HEK293 (cell line): ENCODE measurements around the gene LCN9.

Experiments used
- CTCF ChIA-PET: fragments of 350-600 bp; formaldehyde crosslinking; extraction: SDS; loops from one replicate; lab custom pipeline; 2021; ENCODE audit warnings: antibody characterized with exemption; lab: Yijun Ruan, JAX
- POLR2A ChIA-PET: fragments of 300-600 bp; formaldehyde crosslinking; extraction: SDS; loops from one replicate; lab custom pipeline; 2020; ENCODE audit warnings: antibody characterized with exemption, inconsistent platforms; lab: Yijun Ruan, JAX
- H3K27ac ChIP-seq: fragments of 200-500 bp; sonication (Bioruptor generic); 2 replicates; pipeline ENCODE4 v1.5.1; 2014; ENCODE audit warnings: low read depth, low read length, control low read depth, inconsistent platforms; ENCODE audit errors: extremely low read depth
- H3K36me3 ChIP-seq, 2 experiments: fragments of 200-500 bp in 1 of 2; sonication (Bioruptor generic) in 1 of 2; 1 replicate in 1 of 2; 2 replicates in 1 of 2; pipeline ENCODE4 v1.5.1; 2014 to 2017; ENCODE audit warnings: inconsistent platforms in 2 of 2, low read length in 2 of 2; ENCODE audit not compliant: control insufficient read depth in 2 of 2, insufficient read depth in 1 of 2
- H3K4me1 ChIP-seq: fragments of 200-500 bp; sonication (Bioruptor generic); 2 replicates; pipeline ENCODE4 v1.5.1; 2014; ENCODE audit warnings: mild to moderate bottlenecking, low read length, inconsistent platforms; ENCODE audit not compliant: control insufficient read depth, insufficient read depth
- H3K4me3 ChIP-seq: 2 replicates; pipeline ENCODE4 v1.5.1; 2011; ENCODE audit warnings: low read depth, mild to moderate bottlenecking, control low read depth, low read length, moderate library complexity
- H3K9me3 ChIP-seq: fragments of 200-500 bp; sonication (Bioruptor generic); 2 replicates; pipeline ENCODE4 v1.5.1; 2014; ENCODE audit warnings: low read depth, low read length, inconsistent platforms; ENCODE audit not compliant: control insufficient read depth, insufficient read depth
- CTCF ChIP-seq: fragments of 450-650 bp; formaldehyde crosslinking; IDR thresholded peaks from 2 replicates; pipeline ENCODE4 v1.5.1; 2016; ENCODE audit warnings: missing biosample characterization, missing genetic modification characterization
- GLI4 ChIP-seq: fragments of 450-650 bp; formaldehyde crosslinking; IDR thresholded peaks from 2 replicates; pipeline ENCODE4 v1.5.1; 2016; ENCODE audit warnings: missing biosample characterization, missing genetic modification characterization
- HOXD13 ChIP-seq: sonication (generic); formaldehyde crosslinking; IDR thresholded peaks from 2 replicates; pipeline ENCODE4 v1.8.0; 2022; ENCODE audit warnings: missing genetic modification reagents, borderline replicate concordance
- KLF1 ChIP-seq: fragments of 450-650 bp; formaldehyde crosslinking; IDR thresholded peaks from 2 replicates; pipeline ENCODE4 v1.5.1; 2016; ENCODE audit warnings: missing biosample characterization, missing genetic modification characterization
- MEIS1 ChIP-seq: sonication (generic); formaldehyde crosslinking; IDR thresholded peaks from 2 replicates; pipeline ENCODE4 v1.8.1; 2022; ENCODE audit warnings: missing genetic modification reagents, mild to moderate bottlenecking, borderline replicate concordance
- RBAK ChIP-seq: fragments of 450-650 bp; formaldehyde crosslinking; IDR thresholded peaks from 2 replicates; pipeline ENCODE4 v1.5.1; 2016; ENCODE audit warnings: missing biosample characterization, missing genetic modification characterization
- REST ChIP-seq: fragments of 450-650 bp; formaldehyde crosslinking; IDR thresholded peaks from 2 replicates; pipeline ENCODE4 v1.5.1; 2016; ENCODE audit warnings: missing biosample characterization, missing genetic modification characterization
- SP2 ChIP-seq: fragments of 450-650 bp; formaldehyde crosslinking; IDR thresholded peaks from 2 replicates; pipeline ENCODE4 v1.5.1; 2016; ENCODE audit warnings: missing biosample characterization, missing genetic modification characterization
- SP3 ChIP-seq: fragments of 450-650 bp; formaldehyde crosslinking; IDR thresholded peaks from 2 replicates; pipeline ENCODE4 v1.5.1; 2016; ENCODE audit warnings: missing biosample characterization, missing genetic modification characterization
- TCF7L2 ChIP-seq: IDR thresholded peaks from 2 replicates; pipeline ENCODE4 v1.6.1; 2011; ENCODE audit warnings: low read depth, mild to moderate bottlenecking, inconsistent platforms, low read length, moderate library complexity, borderline replicate concordance
- YY1 ChIP-seq: fragments of 450-650 bp; formaldehyde crosslinking; IDR thresholded peaks from 2 replicates; pipeline ENCODE4 v1.5.1; 2018; ENCODE audit warnings: missing biosample characterization, missing genetic modification characterization
- ZEB2 ChIP-seq: fragments of 450-650 bp; formaldehyde crosslinking; IDR thresholded peaks from 2 replicates; pipeline ENCODE4 v1.5.1; 2016; ENCODE audit warnings: missing biosample characterization, missing genetic modification characterization
- ZFP69B ChIP-seq: fragments of 450-650 bp; formaldehyde crosslinking; IDR thresholded peaks from 2 replicates; pipeline ENCODE4 v1.5.1; 2016; ENCODE audit warnings: missing biosample characterization, missing genetic modification characterization
- ZNF114 ChIP-seq: fragments of 450-650 bp; formaldehyde crosslinking; IDR thresholded peaks from 2 replicates; pipeline ENCODE4 v1.5.0; 2017; ENCODE audit warnings: missing biosample characterization, missing genetic modification characterization
- ZNF214 ChIP-seq: fragments of 450-650 bp; formaldehyde crosslinking; IDR thresholded peaks from 2 replicates; pipeline ENCODE4 v1.5.1; 2017; ENCODE audit warnings: missing biosample characterization, mild to moderate bottlenecking, missing genetic modification characterization, borderline replicate concordance
- ZNF248 ChIP-seq: fragments of 450-650 bp; formaldehyde crosslinking; IDR thresholded peaks from 2 replicates; pipeline ENCODE4 v1.5.1; 2017; ENCODE audit warnings: missing biosample characterization, missing genetic modification characterization
- ZNF324 ChIP-seq: fragments of 450-650 bp; formaldehyde crosslinking; IDR thresholded peaks from 2 replicates; pipeline ENCODE4 v1.5.1; 2016; ENCODE audit warnings: missing biosample characterization, missing genetic modification characterization
- ZNF350 ChIP-seq: fragments of 450-650 bp; formaldehyde crosslinking; IDR thresholded peaks from 2 replicates; pipeline ENCODE4 v1.5.0; 2017; ENCODE audit warnings: missing biosample characterization, mild to moderate bottlenecking, missing genetic modification characterization
- ZNF514 ChIP-seq: fragments of 450-650 bp; formaldehyde crosslinking; IDR thresholded peaks from 2 replicates; pipeline ENCODE4 v1.5.1; 2016; ENCODE audit warnings: missing biosample characterization, missing genetic modification characterization
- ZNF521 ChIP-seq: fragments of 450-650 bp; formaldehyde crosslinking; IDR thresholded peaks from 2 replicates; pipeline ENCODE4 v1.5.1; 2017; ENCODE audit warnings: missing biosample characterization, mild to moderate bottlenecking, missing genetic modification characterization
- ZNF561 ChIP-seq: fragments of 450-650 bp; IDR thresholded peaks from 2 replicates; pipeline ENCODE4 v1.5.1; 2018; ENCODE audit warnings: missing biosample characterization, missing genetic modification characterization, borderline replicate concordance
- ZNF670 ChIP-seq: fragments of 450-650 bp; formaldehyde crosslinking; IDR thresholded peaks from 2 replicates; pipeline ENCODE4 v1.5.1; 2016; ENCODE audit warnings: missing biosample characterization, missing genetic modification characterization, low read depth
- TF ChIP-seq, protein P1 (sequence below): fragments of 450-650 bp; formaldehyde crosslinking; IDR thresholded peaks from 2 replicates; pipeline ENCODE4 v1.5.1; 2016; ENCODE audit warnings: missing biosample characterization, missing genetic modification characterization
- TF ChIP-seq, protein P2 (sequence below): fragments of 450-650 bp; formaldehyde crosslinking; IDR thresholded peaks from 2 replicates; pipeline ENCODE4 v1.5.1; 2016; ENCODE audit warnings: missing biosample characterization, missing genetic modification characterization

LCN9 gene

DNA sequence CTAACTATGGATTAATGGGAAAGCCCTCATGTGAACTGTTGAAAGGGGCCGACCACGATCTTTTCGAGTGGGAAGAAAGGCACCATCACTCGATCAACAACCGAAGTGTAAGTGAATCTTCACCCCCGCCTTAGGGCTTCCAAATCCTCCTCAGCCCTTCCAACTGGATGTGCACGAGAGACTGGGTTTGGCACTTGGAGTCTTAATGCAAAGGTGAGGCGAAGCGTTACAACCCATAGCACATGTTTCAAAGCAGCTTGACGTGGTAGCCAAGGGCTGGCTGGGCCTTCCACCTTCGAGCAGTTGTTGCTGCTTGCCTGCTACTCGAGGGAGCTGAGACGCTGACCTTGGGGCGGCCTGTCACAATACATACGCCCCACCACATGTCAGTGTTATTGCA, 5.7 kb upstream of the LCN9 start (continued):
- TF ChIP-seq CTCF (tag by site-specific recombination) (no peak), ZNF248 (tag by site-specific recombination) (no peak)

- no peaks in the 10 kb centered on the region for H3K36me3 ChIP-seq
- CTCF ChIA-PET = no interaction called here
- H3K4me3 ChIP-seq = no peak overlapping the region
- no peaks in the 10 kb centered on the region for H3K4me1 ChIP-seq
- POLR2A ChIA-PET = no interaction called here
- H3K27ac ChIP-seq = no peak overlapping the region
- no peaks in the 10 kb centered on the region for H3K9me3 ChIP-seq
- TF ChIP-seq ZNF514 (tag by site-specific recombination) (no peak), ZNF214 (tag by site-specific recombination) (no peak), HOXD13 (CRISPR knock-in tag) (no peak), YY1 (tag by site-specific recombination) (no peak), ZNF521 (tag by site-specific recombination) (no peak), SP3 (tag by site-specific recombination) (no peak), SP2 (tag by site-specific recombination) (no peak), ZNF350 (no peak), ZEB2 (no peak), REST (tag by site-specific recombination) (no peak), ZNF670 (no peak), ZFP69B (tag by site-specific recombination) (no peak), ZNF324 (no peak)
- TF ChIP-seq, protein P1, sequence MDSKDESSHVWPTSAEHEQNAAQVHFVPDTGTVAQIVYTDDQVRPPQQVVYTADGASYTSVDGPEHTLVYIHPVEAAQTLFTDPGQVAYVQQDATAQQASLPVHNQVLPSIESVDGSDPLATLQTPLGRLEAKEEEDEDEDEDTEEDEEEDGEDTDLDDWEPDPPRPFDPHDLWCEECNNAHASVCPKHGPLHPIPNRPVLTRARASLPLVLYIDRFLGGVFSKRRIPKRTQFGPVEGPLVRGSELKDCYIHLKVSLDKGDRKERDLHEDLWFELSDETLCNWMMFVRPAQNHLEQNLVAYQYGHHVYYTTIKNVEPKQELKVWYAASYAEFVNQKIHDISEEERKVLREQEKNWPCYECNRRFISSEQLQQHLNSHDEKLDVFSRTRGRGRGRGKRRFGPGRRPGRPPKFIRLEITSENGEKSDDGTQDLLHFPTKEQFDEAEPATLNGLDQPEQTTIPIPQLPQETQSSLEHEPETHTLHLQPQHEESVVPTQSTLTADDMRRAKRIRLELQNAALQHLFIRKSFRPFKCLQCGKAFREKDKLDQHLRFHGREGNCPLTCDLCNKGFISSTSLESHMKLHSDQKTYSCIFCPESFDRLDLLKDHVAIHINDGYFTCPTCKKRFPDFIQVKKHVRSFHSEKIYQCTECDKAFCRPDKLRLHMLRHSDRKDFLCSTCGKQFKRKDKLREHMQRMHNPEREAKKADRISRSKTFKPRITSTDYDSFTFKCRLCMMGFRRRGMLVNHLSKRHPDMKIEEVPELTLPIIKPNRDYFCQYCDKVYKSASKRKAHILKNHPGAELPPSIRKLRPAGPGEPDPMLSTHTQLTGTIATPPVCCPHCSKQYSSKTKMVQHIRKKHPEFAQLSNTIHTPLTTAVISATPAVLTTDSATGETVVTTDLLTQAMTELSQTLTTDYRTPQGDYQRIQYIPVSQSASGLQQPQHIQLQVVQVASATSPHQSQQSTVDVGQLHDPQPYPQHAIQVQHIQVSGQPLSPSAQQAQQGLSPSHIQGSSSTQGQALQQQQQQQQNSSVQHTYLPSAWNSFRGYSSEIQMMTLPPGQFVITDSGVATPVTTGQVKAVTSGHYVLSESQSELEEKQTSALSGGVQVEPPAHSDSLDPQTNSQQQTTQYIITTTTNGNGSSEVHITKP (tag by site-specific recombination) = no peak
- TF ChIP-seq, all 188 proteins: peak for 0
These were observed 3.9 kb upstream of the LCN9 start for GRCh38 chr9:135659252-135659651.

DNA sequence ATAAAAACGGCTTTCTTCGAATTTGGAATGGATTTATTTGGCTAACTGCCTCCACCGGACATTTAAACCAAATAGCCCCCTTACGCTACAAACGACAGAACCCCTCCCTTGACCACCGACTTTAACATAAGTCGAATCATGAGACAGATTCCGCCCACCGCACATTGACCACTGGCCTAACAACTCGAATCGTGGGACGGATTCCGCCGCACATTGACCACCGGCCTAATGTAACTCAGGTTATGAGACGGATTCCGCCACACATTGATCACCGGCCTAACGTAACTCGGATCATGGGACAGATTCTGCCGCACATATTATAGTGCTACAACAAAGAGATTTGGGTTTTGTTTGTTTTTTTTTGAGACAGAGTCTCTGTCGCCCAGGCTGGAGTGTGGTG, 2.7 kb upstream of the LCN9 start:
- CTCF ChIA-PET = no interaction called here
- no peak overlapping the region for H3K4me3 ChIP-seq
- TF ChIP-seq GLI4 (tag by site-specific recombination) (no peak), KLF1 (no peak), RBAK (no peak), MEIS1 (no peak), TCF7L2 (no peak), ZNF114 (no peak), ZNF561 (no peak)
- TF ChIP-seq, protein P2, sequence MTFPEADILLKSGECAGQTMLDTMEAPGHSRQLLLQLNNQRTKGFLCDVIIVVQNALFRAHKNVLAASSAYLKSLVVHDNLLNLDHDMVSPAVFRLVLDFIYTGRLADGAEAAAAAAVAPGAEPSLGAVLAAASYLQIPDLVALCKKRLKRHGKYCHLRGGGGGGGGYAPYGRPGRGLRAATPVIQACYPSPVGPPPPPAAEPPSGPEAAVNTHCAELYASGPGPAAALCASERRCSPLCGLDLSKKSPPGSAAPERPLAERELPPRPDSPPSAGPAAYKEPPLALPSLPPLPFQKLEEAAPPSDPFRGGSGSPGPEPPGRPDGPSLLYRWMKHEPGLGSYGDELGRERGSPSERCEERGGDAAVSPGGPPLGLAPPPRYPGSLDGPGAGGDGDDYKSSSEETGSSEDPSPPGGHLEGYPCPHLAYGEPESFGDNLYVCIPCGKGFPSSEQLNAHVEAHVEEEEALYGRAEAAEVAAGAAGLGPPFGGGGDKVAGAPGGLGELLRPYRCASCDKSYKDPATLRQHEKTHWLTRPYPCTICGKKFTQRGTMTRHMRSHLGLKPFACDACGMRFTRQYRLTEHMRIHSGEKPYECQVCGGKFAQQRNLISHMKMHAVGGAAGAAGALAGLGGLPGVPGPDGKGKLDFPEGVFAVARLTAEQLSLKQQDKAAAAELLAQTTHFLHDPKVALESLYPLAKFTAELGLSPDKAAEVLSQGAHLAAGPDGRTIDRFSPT = no peak

More for the DNA sequence above, 2.7 kb upstream of the LCN9 start:
- Histone ChIP-seq H3K9me3 (no peaks in the 10 kb centered on the region), H3K36me3 (no peaks in the 10 kb centered on the region), H3K4me1 (no peaks in the 10 kb centered on the region), H3K27ac (no peak overlapping the region)
- POLR2A ChIA-PET = no interaction called here
